Measurements from ENCODE around the gene CDC42BPA.
"Not testable (repeated sequence)": the region's sequence is repeated elsewhere in the genome, so short reads cannot be mapped to it uniquely, and the experiment has no call there.

Gene CDC42BPA

DNA sequence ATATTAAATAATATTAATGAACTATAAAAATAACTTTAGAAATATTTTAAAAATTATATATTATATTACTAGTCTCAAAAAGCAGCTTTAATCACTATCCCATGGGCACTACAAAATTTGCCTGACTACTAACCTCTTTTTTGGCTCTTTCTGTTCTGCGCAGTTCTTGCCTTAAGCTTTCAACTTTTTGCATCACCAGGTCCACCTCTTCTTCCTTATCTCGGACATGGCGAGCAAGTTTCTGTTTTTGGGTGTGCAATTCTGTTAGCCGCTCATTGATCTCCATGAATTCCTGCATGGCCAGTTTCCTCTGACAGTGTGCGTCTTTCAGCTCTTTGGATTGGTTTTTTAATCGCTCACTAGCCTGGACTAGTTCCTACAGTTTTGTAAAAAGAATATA lies 205.8 kb downstream of the CDC42BPA start:
- no peak for DNase-seq

GRCh38 chr1:227111782-227112181 lies 206.5 kb downstream of the CDC42BPA start:
- no peak for DNase-seq

- DNase-seq: not testable (repeated sequence)
Measured at GRCh38 chr1:227105291-227105690, 213.0 kb downstream of the CDC42BPA start.

GRCh38 chr1:227102056-227102455 lies 216.2 kb downstream of the CDC42BPA start:
- DNase-seq: no peak

DNA sequence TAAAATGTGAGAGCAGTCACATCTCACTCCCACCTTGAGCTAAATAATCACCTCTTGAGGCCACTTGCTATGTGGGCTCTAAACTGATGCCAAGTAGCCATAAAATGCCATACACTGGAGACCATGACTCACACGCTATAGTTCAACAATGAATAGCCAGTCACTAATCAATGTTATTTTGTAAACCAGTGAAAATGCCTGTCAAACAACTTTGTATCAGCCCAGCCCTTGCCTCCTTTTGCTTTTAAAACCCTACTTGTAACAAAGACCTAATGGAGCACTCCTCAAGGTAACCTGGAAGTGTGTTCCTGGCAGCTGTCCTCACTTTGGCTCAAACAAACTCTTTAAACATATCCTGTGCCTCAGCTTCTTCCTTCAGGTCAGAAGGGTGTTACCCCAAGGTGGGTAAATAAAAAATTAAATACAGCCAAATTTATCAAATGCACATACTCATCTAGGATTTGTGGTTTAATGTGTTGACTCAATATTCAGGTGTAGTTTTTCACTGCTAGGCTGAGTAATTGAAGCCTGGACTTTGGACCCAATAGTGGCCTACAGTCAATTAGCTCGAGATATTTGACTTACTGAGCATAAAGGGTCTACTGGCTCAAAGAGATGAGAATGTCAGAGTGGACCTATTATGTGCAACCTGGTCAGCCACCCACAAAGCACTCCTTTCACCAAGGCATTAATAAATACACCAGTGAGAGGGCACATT lies 223.9 kb downstream of the CDC42BPA start:
- no peak for DNase-seq

- DNase-seq: no peak
Measured at GRCh38 chr1:227093309-227093708, 225.0 kb downstream of the CDC42BPA start.

- DNase-seq: no peak
Measured at GRCh38 chr1:227092069-227092468, 226.2 kb downstream of the CDC42BPA start.

DNA sequence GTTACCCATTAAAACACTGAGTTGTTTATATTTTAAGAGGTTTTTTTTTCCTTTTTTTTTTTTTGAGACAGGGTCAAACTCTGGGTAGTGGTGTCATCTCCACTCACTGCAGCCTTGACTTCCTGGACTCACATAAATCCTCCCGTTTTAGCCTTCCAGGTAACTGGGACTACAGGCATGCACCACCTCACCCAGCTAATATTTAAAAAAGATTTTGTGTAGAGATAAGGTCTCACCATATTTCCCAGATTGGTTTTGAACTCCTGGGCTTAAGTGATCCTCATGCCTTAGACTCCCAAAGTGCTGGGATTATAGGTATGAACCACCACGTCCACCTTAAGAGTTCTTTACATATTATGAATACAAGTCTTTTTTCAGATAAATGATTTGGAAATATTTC lies 231.7 kb downstream of the CDC42BPA start:
- DNase-seq: no peak

- no peak for DNase-seq
Measured at GRCh38 chr1:227082999-227083746, 235.1 kb downstream of the CDC42BPA start.

DNA sequence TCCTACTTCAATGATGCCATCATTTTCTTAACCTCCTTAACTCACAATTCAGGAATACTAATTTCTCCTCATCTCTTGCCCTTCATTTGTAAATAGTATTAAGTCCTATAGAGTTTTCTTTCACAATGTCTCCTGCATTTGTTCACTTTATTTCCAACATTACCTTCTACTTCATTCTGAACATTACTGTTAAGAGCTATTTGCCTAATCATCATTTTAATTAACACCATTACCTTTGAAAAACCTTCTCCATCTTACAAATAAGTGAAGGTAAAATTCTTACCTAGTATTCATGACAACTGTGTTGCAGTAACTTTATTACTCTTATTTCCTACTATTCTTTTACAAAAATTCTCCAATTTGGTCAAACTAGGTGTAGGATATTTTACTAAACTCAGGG lies 240.5 kb downstream of the CDC42BPA start:
- no peak for DNase-seq

DNA sequence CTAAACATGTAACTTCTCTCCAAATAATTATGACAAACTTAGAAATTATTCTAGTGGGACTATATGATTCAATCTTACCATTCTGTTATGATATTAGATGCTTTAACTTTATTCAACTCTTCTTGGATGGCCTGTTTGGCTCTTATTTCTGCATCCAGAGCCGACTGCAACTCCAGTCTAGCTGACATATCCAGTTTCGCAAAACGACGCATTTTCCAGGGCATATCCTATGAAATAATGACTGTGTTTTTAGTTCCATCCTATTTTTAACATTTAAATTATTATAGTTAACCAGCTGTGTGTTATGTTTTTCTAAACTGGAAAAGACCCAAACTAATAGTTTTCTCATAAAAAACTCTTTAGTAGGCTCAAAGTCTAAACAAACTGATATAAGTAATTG lies 244.5 kb downstream of the CDC42BPA start:
- DNase-seq: no peak

GRCh38 chr1:227072991-227073390 lies 245.3 kb downstream of the CDC42BPA start:
- no peak for DNase-seq

DNA sequence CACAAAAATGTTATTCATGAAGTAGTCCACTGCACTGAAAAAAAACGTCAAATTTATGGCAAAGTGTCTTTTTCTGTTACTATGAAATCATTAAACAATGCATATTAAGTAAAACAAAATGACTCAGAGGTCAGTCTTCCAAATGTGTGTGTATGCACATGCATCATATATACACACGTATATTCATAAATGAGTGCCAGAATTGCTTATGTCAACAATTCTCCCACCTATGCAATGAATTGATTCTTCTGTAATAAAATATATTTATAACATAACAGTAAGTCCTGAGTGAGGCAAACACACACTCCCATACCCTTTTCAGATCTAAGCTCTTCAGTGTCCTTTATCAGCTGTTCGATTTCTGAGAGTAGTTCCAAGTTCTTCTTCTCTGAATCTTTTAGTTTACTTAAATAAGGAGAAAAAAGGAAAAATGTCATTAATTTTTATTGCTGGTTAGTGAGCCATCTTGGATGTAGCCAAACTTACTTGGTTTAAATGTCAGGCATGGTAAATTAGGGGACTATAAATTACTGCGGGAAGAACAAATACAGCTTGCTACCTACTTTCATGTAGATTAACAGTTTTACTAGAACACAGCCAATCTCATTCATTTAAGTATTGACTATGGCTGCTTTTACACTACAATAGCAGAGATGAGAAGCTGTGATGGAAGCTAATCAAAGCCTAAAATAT lies 246.3 kb downstream of the CDC42BPA start:
- DNase-seq: no peak

DNA sequence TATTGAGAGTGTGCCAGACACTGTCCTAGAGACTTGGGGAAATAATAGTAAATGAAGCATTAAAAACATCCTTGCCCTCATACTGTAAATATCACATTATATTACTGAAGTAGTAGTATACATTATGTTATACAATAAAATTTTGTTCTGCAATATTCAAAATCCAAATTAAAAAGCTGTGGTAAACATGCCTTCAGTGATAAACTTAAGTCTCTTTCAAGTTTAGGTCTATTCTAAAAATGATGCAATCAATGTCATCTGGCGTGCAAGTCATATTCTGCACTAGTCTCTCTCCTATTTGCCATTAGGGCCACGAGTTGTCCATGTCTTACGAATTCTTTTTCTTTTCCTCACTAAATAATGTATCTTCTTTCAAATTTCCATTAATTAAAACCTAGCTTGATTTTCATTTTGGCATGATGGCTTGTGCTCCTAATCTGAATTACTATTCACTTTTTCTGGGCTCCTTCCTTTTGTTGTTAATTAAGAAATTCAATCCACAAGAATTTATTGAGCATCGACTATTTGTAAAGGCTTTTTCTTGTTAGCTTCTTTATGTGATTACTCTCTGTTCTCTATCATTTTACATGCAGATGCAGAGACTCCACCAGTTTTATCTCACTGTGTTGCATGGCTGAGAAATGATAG lies 247.5 kb downstream of the CDC42BPA start:
- DNase-seq: no peak

- DNase-seq: no peak
Measured at GRCh38 chr1:227069490-227069889, 248.8 kb downstream of the CDC42BPA start.

DNA sequence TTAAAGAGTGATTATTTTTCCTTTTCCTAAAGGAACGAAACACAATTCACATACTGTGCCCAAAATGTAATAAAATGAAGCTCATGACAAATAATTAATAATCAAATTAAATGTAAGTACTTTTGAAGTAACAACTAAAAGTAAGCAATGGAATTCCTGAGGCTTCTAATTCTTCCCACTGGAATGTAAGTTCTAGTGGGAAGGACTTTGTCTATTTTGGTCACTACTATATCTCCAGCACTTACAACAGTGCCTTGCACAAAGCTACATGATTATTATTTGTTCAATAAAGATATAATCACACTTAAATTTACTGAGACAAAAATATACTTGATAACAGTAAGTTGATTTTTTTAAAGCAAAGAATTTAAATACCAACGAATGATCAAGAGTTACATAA lies 249.4 kb downstream of the CDC42BPA start:
- DNase-seq: no peak

DNA sequence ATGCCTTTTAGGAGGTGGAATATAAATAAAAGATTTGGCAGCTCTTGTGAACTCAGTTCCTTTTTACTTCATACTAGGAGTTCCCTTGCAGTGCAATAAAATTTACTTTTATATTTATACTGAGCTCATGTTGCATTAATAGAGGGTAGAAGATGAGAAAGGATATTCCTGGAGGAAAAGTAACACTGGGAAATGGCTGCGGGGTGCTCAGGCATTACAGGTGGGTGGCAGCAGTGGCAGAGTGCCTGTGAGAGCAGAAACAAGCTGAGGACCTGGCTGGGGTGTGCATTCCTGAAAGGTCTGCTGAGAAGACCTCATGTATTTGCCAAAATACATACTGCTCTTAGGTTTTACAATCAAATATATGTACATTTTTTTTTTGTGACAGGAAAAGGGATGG lies 251.3 kb downstream of the CDC42BPA start:
- no peak for DNase-seq

GRCh38 chr1:227065311-227065710 lies 253.0 kb downstream of the CDC42BPA start:
- no peak for DNase-seq

DNA sequence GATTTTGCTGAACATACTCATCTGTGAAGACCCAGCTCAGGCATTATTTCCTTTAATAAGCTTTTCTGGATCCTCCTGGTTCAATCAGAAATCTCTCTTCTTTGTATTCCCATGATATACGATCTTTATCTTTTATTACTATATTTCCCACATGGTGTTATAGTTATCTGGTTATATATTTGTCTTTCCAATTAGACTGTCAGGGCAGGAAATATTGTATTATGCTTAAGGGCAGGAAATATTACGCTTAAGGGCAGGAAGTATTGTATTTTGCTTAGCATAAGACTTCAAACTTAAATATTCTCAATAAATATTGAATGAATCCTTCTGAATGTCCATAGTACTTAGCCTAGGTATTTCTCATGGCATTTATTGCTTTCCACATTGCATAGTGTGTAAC lies 256.0 kb downstream of the CDC42BPA start:
- no peak for DNase-seq

GRCh38 chr1:227059076-227059475 lies 259.2 kb downstream of the CDC42BPA start:
- no peak for DNase-seq

GRCh38 chr1:227058321-227058751 lies 260.0 kb downstream of the CDC42BPA start:
- no peak for DNase-seq

DNA sequence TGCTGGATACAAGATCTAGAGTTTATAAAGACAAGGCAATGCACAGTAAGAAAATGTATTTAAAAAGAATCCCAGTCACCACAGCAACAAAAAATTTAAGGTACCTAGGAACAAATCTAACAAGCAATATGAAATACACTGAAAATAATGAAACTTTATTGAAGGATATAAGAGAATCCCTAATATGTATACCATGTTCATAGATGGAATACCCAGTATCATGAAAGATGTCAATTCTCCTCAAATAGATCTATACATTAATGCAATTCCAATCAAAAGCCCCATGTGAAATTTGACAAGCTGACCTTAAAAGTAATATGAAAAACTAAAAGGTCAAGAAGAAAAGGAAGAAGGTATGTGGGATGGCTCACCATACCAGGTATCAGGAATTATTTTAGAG lies 269.0 kb downstream of the CDC42BPA start:
- no peak for DNase-seq

GRCh38 chr1:227043755-227044154 lies 274.5 kb downstream of the CDC42BPA start:
- no peak for DNase-seq
